Nephron progenitor cell (in vitro differentiated cells): ENCODE results near the gene SNAI3.

Experiments used
- DNase-seq: peaks from one replicate; pipeline ENCODE4 v3.0.0; 2021
- H3K27ac Mint-ChIP-seq: 2 replicates; pipeline ENCODE4 v1.8.0; 2021; ENCODE audit warnings: mild to moderate bottlenecking, moderate library complexity, mixed read lengths
- H3K27me3 Mint-ChIP-seq: 2 replicates; pipeline ENCODE4 v1.8.0; 2021; ENCODE audit warnings: mild to moderate bottlenecking, low read depth, mixed read lengths; ENCODE audit not compliant: poor library complexity
- H3K36me3 Mint-ChIP-seq: 2 replicates; pipeline ENCODE4 v1.8.0; 2021; ENCODE audit warnings: low read depth, mixed read lengths
- H3K4me1 Mint-ChIP-seq: 2 replicates; pipeline ENCODE4 v1.8.0; 2021; ENCODE audit warnings: mixed read lengths
- H3K4me3 Mint-ChIP-seq: 2 replicates; pipeline ENCODE4 v1.8.0; 2021; ENCODE audit warnings: mild to moderate bottlenecking, moderate library complexity, mixed read lengths
- H3K9me3 Mint-ChIP-seq: 2 replicates; pipeline ENCODE4 v1.8.0; 2021; ENCODE audit warnings: mild to moderate bottlenecking, moderate library complexity, mixed read lengths
- TF ChIP-seq, protein P1 (sequence below): fragments of 200-600 bp; sonication (generic); IDR thresholded peaks from 2 replicates; pipeline ENCODE4 v1.5.0; 2021; ENCODE audit warnings: antibody characterized with exemption

The SNAI3 gene

DNA sequence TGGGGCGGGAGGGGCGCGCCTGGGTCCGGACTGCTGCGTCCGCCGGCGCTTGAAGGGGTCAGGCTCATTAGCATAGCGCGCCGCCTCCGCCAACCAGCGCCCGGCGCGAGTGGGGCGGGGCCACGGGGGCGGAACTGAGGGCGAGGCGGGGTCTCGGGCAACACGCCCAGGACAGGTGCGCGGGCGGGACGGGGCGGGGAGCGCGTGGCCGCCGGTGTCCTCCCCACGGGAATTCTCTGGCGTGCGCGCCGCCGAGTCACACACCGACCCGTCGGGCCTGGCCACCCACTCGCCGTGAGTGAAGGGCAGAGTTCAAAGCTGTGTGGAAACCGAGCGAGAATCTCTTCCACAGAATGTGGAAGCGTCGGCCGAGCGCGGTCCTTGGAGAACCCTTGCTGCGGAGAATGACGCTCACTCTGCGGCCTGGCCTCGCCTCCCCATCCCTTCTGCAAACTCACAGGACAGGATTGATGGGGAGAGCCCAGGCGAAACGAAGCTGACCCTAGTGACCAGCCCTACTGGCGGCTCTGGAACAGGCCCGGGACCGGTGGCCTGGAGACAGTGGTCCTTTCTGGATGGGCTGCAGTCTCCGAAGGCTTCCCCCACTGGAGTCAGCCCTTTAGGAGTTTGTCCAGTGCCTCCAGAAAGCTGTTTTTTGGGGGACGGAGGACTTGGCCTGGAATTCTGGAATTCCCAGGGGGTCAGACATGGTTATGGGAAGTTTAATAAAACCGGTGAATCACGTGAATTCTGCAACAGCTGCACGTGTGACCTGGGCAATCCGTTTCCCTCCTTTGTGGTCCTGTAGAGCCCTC is at the start of gene SNAI3:
SNAI3 (minus strand) TSS at position 69 of the 815 bp plus-strand sequence. CDS start 101 bp downstream, outside the sequence.
- no peaks in the 10 kb centered on the region for H3K36me3 Mint-ChIP-seq
- peak; percentile 96 for DNase-seq
- peaks cover 89% of the 10 kb centered on the region for H3K27me3 Mint-ChIP-seq
- TF ChIP-seq, protein P1, sequence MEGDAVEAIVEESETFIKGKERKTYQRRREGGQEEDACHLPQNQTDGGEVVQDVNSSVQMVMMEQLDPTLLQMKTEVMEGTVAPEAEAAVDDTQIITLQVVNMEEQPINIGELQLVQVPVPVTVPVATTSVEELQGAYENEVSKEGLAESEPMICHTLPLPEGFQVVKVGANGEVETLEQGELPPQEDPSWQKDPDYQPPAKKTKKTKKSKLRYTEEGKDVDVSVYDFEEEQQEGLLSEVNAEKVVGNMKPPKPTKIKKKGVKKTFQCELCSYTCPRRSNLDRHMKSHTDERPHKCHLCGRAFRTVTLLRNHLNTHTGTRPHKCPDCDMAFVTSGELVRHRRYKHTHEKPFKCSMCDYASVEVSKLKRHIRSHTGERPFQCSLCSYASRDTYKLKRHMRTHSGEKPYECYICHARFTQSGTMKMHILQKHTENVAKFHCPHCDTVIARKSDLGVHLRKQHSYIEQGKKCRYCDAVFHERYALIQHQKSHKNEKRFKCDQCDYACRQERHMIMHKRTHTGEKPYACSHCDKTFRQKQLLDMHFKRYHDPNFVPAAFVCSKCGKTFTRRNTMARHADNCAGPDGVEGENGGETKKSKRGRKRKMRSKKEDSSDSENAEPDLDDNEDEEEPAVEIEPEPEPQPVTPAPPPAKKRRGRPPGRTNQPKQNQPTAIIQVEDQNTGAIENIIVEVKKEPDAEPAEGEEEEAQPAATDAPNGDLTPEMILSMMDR, result no peak
- H3K27ac Mint-ChIP-seq, result no peak within 1 kb of the TSS
- no peaks in the 10 kb centered on the region for H3K9me3 Mint-ChIP-seq
- H3K4me1 Mint-ChIP-seq, result peaks cover 23% of the 10 kb centered on the region
- peak within 1 kb of the TSS; percentile 62 for H3K4me3 Mint-ChIP-seq

DNA sequence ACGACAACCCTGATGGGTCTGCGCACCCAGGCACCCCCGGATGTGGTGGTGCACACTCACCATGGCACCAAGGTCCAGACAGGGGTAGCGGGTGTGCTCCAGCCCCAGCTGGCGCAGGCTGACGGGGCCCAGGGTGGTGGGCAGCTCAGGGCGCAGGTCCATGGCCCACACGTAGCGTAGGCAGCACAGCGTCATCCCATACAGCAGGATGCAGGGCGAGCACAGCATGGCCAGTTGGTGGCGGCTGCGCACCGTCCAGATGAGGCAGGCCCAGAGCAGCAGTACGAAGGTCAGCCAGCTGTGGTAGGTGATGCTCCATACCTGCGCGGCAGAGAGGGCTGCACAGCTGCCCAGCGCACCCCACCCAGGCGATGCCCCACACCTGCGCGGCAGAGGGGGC is 49.8 kb upstream of the SNAI3 start:
- Mint-ChIP-seq H3K4me1 (peaks cover 11% of the 10 kb centered on the region), H3K4me3 (no peak overlapping the region), H3K9me3 (no peaks in the 10 kb centered on the region), H3K36me3 (no peaks in the 10 kb centered on the region), H3K27ac (no peak overlapping the region), H3K27me3 (no peaks in the 10 kb centered on the region)
- TF ChIP-seq, protein P1, result no peak
- DNase-seq, result no peak

DNA sequence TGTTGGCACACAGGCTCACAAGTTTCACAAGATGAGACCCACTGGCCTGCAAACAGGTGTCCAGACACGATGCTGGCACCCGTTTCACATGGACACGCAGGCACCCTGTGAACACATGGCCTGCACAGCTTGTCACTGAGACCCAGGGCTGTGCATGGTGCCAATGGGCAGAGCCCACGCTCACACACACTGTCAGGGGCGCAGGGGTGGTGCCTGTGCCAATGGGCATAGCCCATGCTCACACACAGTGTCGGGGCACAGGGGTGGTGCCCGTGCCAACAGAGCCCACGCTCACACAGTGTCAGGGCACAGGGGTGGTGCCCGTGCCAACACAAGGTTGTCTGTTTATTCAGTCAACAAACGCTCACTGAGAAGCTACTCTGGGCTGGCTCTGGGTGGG is 49.3 kb upstream of the SNAI3 start:
- H3K36me3 Mint-ChIP-seq, result no peaks in the 10 kb centered on the region
- H3K27ac Mint-ChIP-seq, result no peak overlapping the region
- H3K4me3 Mint-ChIP-seq, result no peak overlapping the region
- no peaks in the 10 kb centered on the region for H3K27me3 Mint-ChIP-seq
- H3K9me3 Mint-ChIP-seq, result no peaks in the 10 kb centered on the region
- peaks cover 16% of the 10 kb centered on the region for H3K4me1 Mint-ChIP-seq
- TF ChIP-seq, protein P1, result no peak
- no peak for DNase-seq

DNA sequence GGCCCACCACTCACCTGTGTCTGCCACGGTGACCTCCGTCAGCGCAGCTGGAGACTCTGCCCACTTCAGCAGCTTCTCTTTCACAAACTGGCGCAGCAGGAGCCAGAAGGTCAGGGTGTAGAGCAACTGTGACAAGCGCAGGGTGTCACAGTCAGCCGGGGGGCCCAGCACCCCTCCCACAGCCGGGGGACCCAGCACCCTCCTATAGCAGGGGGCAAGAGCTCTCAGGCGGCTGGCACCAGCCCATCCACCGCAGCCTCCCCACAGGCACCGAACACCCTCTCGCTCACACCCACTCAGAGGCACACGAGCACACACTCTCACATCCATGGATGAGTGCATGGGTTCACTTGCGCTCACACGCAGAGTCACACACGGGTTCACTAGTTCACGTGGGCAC is 48.8 kb upstream of the SNAI3 start:
- Mint-ChIP-seq H3K4me1 (peaks cover 17% of the 10 kb centered on the region), H3K27me3 (no peaks in the 10 kb centered on the region), H3K4me3 (no peak overlapping the region), H3K27ac (no peak overlapping the region), H3K36me3 (no peaks in the 10 kb centered on the region), H3K9me3 (no peaks in the 10 kb centered on the region)
- TF ChIP-seq, protein P1, result no peak
- no peak for DNase-seq

DNA sequence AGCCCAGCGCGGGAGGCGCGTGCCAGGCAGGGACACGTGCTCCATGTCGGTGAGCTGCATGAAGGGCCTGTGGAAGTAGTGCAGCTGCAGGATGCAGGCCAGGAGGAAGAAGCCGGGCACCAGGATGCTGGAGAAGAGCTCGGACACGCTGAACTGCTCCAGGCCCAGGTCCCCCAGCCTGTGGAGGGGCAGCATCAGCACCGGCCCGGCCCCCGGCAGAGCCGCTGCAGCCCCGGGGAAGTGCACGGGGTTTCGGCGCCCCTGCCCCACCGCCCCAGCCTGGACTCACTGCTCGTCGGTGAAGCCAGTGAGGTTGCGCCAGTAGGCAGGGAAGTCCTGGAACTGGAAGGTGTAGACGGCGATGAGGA is 48.0 kb upstream of the SNAI3 start:
- no peak for DNase-seq
- TF ChIP-seq, protein P1, result no peak
- no peak overlapping the region for H3K4me3 Mint-ChIP-seq
- H3K27me3 Mint-ChIP-seq, result no peaks in the 10 kb centered on the region
- no peak overlapping the region for H3K27ac Mint-ChIP-seq
- no peaks in the 10 kb centered on the region for H3K9me3 Mint-ChIP-seq
- peaks cover 17% of the 10 kb centered on the region for H3K4me1 Mint-ChIP-seq
- no peaks in the 10 kb centered on the region for H3K36me3 Mint-ChIP-seq
